Fibroblast of villous mesenchyme (primary cell): Measurements from ENCODE around the gene SRD5A2. TPM values are rescaled to one million over a fixed set of nuclear protein-coding genes. Genes with fewer than 3 reads are reported as not detected.
"Not testable (repeated sequence)": the region's sequence is repeated elsewhere in the genome, so short reads cannot be mapped to it uniquely, and the experiment has no call there.

ENCODE experiments used
- DNase-seq: peaks from one replicate; pipeline ENCODE4 v3.0.0-alpha.2; 2010; ENCODE audit warnings: low read depth
- H3K4me3 ChIP-seq: 2 replicates; pipeline ENCODE4 v1.5.1; 2011; ENCODE audit warnings: low read depth, mild to moderate bottlenecking, low read length
- total RNA-seq: library from RNA; depleted of rRNA; stranded (reverse); fragments of >200 nt; gene quantifications from 2 replicates; pipeline ENCODE4 v1.2.3, GENCODE V29; 2012
- TF ChIP-seq, protein P1 (sequence below): IDR thresholded peaks from 2 replicates; pipeline ENCODE4 v1.5.1; 2012; ENCODE audit warnings: low read depth, mild to moderate bottlenecking, low read length; ENCODE audit not compliant: insufficient read depth

Gene SRD5A2
- total RNA-seq, 1 donor: not detected

- TF ChIP-seq, protein P1, sequence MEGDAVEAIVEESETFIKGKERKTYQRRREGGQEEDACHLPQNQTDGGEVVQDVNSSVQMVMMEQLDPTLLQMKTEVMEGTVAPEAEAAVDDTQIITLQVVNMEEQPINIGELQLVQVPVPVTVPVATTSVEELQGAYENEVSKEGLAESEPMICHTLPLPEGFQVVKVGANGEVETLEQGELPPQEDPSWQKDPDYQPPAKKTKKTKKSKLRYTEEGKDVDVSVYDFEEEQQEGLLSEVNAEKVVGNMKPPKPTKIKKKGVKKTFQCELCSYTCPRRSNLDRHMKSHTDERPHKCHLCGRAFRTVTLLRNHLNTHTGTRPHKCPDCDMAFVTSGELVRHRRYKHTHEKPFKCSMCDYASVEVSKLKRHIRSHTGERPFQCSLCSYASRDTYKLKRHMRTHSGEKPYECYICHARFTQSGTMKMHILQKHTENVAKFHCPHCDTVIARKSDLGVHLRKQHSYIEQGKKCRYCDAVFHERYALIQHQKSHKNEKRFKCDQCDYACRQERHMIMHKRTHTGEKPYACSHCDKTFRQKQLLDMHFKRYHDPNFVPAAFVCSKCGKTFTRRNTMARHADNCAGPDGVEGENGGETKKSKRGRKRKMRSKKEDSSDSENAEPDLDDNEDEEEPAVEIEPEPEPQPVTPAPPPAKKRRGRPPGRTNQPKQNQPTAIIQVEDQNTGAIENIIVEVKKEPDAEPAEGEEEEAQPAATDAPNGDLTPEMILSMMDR: no peak
- H3K4me3 ChIP-seq: no peak overlapping the region
- DNase-seq: no peak
Observed at GRCh38 chr2:31515586-31515985, 65.2 kb downstream of the SRD5A2 start.

DNA sequence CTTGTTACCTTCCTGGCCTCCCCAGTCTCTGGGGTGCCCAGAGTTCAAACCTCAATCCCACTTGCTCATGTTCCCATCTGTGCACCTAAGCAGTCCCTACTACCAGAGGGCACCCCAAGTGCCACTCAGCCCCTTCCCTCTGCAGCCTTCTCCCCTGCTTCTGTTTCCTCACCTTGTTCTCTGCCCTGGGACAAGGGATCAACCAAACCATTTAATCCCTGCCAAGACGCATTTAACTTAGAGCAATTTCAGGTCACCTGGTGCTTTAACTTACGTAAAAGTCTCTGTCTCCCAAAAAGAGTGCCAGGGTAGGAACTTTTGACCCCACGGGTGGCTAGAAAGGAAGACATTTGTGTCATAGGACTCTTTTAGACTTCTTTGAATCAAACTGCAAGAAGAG, 67.2 kb downstream of the SRD5A2 start:
- TF ChIP-seq, protein P1: no peak
- no peak overlapping the region for H3K4me3 ChIP-seq
- no peak for DNase-seq

- H3K4me3 ChIP-seq: no peak overlapping the region
- TF ChIP-seq, protein P1: no peak
- DNase-seq: peak; percentile 19
Observed at GRCh38 chr2:31511376-31511775, 69.4 kb downstream of the SRD5A2 start.

DNA sequence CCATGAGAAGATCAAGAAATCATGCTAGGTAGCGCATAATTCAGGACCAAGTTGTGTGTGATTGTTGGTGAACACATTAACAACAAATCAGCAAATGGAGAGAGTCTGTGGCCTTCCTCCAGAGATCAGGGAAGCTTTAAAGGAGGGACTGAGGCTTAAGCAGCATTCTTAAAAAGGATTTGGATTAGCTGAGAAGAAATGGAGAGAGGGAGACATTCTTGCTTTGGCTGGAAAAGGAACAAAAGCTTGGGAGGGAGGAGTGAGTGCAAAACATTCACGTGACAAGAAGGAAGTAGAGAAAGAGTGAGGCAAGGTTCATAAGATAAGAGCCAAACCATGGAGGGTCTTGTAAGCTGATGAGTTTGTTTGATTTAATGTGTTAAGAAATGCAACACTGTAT, 75.6 kb downstream of the SRD5A2 start:
- no peak overlapping the region for H3K4me3 ChIP-seq
- no peak for DNase-seq
- TF ChIP-seq, protein P1: no peak

DNA sequence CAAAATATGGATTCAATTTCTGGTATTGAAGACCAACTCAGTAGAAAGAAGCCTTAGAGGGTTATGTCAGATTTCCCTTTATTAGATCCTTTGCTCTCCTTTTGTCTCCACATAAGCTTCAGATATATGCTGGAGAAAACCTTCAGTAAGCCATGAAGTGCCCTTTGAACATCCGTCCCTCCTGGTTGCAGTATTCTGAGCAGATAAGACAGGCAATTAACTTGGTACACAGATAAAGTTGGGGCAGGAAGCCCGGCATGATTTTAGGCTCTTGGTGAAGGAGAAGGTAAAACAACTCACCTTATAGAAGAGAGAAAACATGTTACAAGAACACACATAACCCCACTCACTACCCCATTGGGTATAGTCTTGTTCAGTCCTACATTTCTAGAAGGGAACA, 76.4 kb downstream of the SRD5A2 start:
- TF ChIP-seq, protein P1: no peak
- no peak overlapping the region for H3K4me3 ChIP-seq
- DNase-seq: no peak

DNA sequence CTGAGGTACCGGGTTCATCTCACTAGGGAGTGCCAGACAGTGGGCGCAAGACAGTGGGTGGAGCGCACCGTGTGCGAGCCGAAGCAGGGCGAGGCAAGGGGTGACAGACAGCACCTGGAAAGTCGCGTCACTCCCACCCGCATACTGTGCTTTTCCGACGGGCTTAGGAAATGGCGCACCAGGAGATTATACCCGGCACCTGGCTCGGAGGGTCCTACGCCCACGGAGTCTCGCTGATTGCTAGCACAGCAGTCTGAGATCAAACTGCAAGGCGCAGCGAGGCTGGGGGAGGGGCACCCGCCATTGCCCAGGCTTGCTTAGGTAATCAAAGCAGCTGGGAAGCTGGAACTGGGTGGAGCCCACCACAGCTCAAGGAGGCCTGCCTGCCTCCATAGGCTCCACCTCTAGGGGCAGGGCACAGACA, 84.3 kb downstream of the SRD5A2 start:
- DNase-seq: not testable (repeated sequence)
- H3K4me3 ChIP-seq: peak overlapping the region; percentile 35

DNA sequence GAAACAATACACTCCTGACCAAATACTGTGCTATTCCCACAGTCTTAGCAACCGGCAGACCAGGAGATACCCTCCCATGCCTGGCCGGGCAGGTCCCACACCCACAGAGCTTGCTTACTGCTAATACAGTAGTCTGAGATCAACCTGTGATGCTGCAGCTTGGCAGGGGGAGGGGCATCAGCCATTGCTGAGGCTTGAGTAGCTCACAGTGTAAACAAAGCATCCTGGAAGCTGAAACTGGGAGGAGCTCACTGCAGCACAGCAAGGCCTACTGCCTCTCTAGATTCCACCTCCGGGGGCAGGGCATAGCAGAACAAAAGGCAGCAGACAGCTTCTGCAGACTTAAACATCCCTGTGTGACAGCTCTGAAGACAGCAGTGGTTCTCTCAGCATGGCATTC, 91.4 kb downstream of the SRD5A2 start:
- not testable (repeated sequence) for H3K4me3 ChIP-seq, DNase-seq

DNA sequence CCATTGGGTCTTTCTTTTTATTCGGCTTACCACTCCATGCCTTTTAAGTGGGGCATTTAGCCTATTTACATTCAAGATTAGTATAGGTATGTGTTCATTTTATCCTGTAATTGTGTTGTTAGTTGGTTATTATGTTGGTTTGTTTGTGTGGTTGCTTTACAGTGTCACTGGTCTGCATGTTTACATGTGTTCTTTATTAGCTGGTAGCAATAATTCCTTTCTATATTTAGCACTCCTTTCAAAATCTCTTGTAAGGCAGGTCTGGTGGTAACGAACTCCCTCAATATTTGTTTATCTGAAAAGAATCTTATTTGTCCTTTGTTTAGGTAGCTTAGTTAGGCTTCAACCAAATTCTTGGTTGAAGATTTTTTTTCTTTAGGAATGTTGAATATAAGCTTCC, 97.5 kb downstream of the SRD5A2 start:
- TF ChIP-seq, protein P1: no peak
- H3K4me3 ChIP-seq: no peak overlapping the region
- DNase-seq: no peak
